Sigmoid colon (tissue), 4 donors: Measurements from ENCODE around the gene USP24.

Experiments
- POLR2A ChIP-seq, 2 donors: fragments of 450-650 bp; IDR thresholded peaks; one replicate each; pipeline ENCODE4 v1.6.1; 2016; ENCODE audit warnings: antibody characterized with exemption in 2 of 2, mild to moderate bottlenecking in 2 of 2, moderate library complexity in 2 of 2
- POLR2AphosphoS5 ChIP-seq, 4 donors: sonication (generic); formaldehyde crosslinking; IDR thresholded peaks; one replicate each; pipeline ENCODE4 v1.6.1; 2017; ENCODE audit warnings: antibody characterized with exemption in 4 of 4
- TF ChIP-seq, protein P1 (sequence below), 4 experiments: fragments of 450-650 bp in 3 of 4; fragments of 200-600 bp in 1 of 4; IDR thresholded peaks; one replicate each; pipeline ENCODE4 v1.5.1; 2016 to 2019; ENCODE audit warnings: antibody characterized with exemption in 4 of 4, mild to moderate bottlenecking in 3 of 4, moderate library complexity in 2 of 4

DNA sequence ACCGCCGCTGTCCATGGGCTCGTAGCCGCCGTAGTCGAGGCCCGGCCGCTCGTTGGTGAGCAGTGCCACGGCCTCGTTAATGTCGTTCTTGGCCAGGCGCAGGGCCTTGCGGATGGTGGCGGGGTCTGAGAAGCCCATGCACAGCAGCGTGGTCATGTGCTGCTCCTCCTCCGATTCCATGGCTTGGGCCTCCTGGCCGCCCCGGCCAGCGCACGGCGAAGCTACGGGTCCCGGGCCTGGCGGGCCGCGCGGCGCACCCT, 300 bp downstream of the USP24 start:
- TF ChIP-seq, protein P1, sequence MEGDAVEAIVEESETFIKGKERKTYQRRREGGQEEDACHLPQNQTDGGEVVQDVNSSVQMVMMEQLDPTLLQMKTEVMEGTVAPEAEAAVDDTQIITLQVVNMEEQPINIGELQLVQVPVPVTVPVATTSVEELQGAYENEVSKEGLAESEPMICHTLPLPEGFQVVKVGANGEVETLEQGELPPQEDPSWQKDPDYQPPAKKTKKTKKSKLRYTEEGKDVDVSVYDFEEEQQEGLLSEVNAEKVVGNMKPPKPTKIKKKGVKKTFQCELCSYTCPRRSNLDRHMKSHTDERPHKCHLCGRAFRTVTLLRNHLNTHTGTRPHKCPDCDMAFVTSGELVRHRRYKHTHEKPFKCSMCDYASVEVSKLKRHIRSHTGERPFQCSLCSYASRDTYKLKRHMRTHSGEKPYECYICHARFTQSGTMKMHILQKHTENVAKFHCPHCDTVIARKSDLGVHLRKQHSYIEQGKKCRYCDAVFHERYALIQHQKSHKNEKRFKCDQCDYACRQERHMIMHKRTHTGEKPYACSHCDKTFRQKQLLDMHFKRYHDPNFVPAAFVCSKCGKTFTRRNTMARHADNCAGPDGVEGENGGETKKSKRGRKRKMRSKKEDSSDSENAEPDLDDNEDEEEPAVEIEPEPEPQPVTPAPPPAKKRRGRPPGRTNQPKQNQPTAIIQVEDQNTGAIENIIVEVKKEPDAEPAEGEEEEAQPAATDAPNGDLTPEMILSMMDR (IDR thresholded peaks at IDR 0.05): no peak
- TF ChIP-seq POLR2AphosphoS5 (IDR thresholded peaks at IDR 0.05) (no peak), POLR2A (IDR thresholded peaks at IDR 0.05) (no peak)
